Measurements from ENCODE around the gene TRMT44. TPM values are rescaled to one million over a fixed set of nuclear protein-coding genes. Genes with fewer than 3 reads are reported as not detected.

Gene TRMT44
- polyA plus RNA-seq, 1 experiment = 7.1 TPM

DNA sequence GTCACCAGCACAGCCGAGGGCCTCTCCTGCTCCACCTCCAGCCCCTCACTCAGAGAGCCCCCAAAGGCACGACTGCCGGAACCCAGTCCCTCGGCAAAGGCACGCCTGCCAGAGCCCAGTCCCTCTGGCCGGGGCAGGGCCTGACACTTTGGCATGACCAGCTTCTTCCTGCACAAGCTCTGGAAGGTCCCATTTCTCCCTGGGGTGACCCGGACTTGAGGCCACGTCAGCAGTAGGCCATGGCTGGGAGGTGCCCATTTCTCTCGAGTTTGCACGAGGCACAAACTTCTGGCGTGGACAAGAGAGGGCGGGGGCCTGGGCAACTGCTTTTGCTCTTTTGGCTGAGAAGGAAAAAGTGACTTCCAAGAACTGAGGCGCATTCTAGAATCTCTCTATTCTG, 77.4 kb downstream of the TRMT44 start:
- TF ChIP-seq CTCF (IDR thresholded peaks at IDR 0.05; ENCODE audit: insufficient read depth, low read depth, low read length) = no peak
- CTCF ChIA-PET = interaction anchor here (1.0 to 2.6 kb wide), 5 partner anchors 9 to 76 kb away, joined by 3 to 7 read pairs (median 5); no protein-coding TSS in a partner anchor
- Histone ChIP-seq H3K36me3 (ENCODE audit: control insufficient read depth, insufficient read depth, low read length) (no peaks in the 10 kb centered on the region), H3K4me3 (ENCODE audit: low read depth, low read length) (no peak overlapping the region), H3K27me3 (ENCODE audit: control insufficient read depth, insufficient read depth, low read length) (no peaks in the 10 kb centered on the region)
- DNase-seq (ENCODE audit: low read depth) = no peak
- POLR2A ChIA-PET = no interaction called here

- CTCF ChIA-PET = interaction anchor here (1.3 kb wide), 1 partner anchor 11 kb away, joined by 4 read pairs; no protein-coding TSS in a partner anchor
- POLR2A ChIA-PET = interaction anchor here (0.6 kb wide), 1 partner anchor 680 kb away, joined by 8 read pairs; no protein-coding TSS in a partner anchor
- DNase-seq (ENCODE audit: low read depth) = no peak
Observed at GRCh38 chr4:8522160-8523120, 81.9 kb downstream of the TRMT44 start.

GRCh38 chr4:8523175-8523574, 82.6 kb downstream of the TRMT44 start:
- no peaks in the 10 kb centered on the region for H3K27me3 ChIP-seq (ENCODE audit: control insufficient read depth, insufficient read depth, low read length)
- DNase-seq (ENCODE audit: low read depth) = no peak
- no peak overlapping the region for H3K4me3 ChIP-seq (ENCODE audit: low read depth, low read length)
- TF ChIP-seq CTCF (IDR thresholded peaks at IDR 0.05; ENCODE audit: insufficient read depth, low read depth, low read length) = no peak
- ChIA-PET POLR2A (no interaction called here), CTCF (no interaction called here)
- H3K36me3 ChIP-seq (ENCODE audit: control insufficient read depth, insufficient read depth, low read length) = no peaks in the 10 kb centered on the region

More at GRCh38 chr4:8522160-8523120, 81.9 kb downstream of the TRMT44 start:
- Histone ChIP-seq H3K36me3 (ENCODE audit: control insufficient read depth, insufficient read depth, low read length) (no peaks in the 10 kb centered on the region), H3K27me3 (ENCODE audit: control insufficient read depth, insufficient read depth, low read length) (no peaks in the 10 kb centered on the region), H3K4me3 (ENCODE audit: low read depth, low read length) (no peak overlapping the region)
- TF ChIP-seq CTCF (IDR thresholded peaks at IDR 0.05; ENCODE audit: insufficient read depth, low read depth, low read length) = no peak

GRCh38 chr4:8523766-8524165, 83.2 kb downstream of the TRMT44 start:
- DNase-seq (ENCODE audit: low read depth) = no peak
- CTCF ChIA-PET = no interaction called here
- POLR2A ChIA-PET = no interaction called here

More at GRCh38 chr4:8523766-8524165, 83.2 kb downstream of the TRMT44 start:
- Histone ChIP-seq H3K36me3 (ENCODE audit: control insufficient read depth, insufficient read depth, low read length) (no peaks in the 10 kb centered on the region), H3K27me3 (ENCODE audit: control insufficient read depth, insufficient read depth, low read length) (no peaks in the 10 kb centered on the region), H3K4me3 (ENCODE audit: low read depth, low read length) (no peak overlapping the region)
- no peak for TF ChIP-seq CTCF (IDR thresholded peaks at IDR 0.05; ENCODE audit: insufficient read depth, low read depth, low read length)
